ENCODE results near the gene USP14.

USP14 gene

GRCh38 chr18:210075-210474, 51.7 kb downstream of the USP14 start:
- Histone ChIP-seq H3K9ac (ENCODE audit: low read length) (no peak overlapping the region), H3K36me3 (ENCODE audit: control insufficient read depth, insufficient read depth, low read length) (peaks cover 83% of the 10 kb centered on the region), H3K27me3 (ENCODE audit: control insufficient read depth, insufficient read depth, low read length) (no peaks in the 10 kb centered on the region), H3K9me3 (ENCODE audit: control insufficient read depth, insufficient read depth, low read depth, low read length) (no peaks in the 10 kb centered on the region), H3K4me3 (ENCODE audit: low read depth, low read length) (no peak overlapping the region), H3K4me1 (ENCODE audit: control insufficient read depth, insufficient read depth, low read length) (peaks cover 6% of the 10 kb centered on the region; the same call in 1 of the 2 replicates), H3K27ac (ENCODE audit: low read depth, low read length) (no peak overlapping the region)

- Histone ChIP-seq H3K9me3 (ENCODE audit: control insufficient read depth, insufficient read depth, low read depth, low read length) (no peaks in the 10 kb centered on the region), H3K36me3 (ENCODE audit: control insufficient read depth, insufficient read depth, low read length) (peaks cover 83% of the 10 kb centered on the region), H3K27ac (ENCODE audit: low read depth, low read length) (no peak overlapping the region), H3K9ac (ENCODE audit: low read length) (no peak overlapping the region), H3K4me3 (ENCODE audit: low read depth, low read length) (no peak overlapping the region), H3K4me1 (ENCODE audit: control insufficient read depth, insufficient read depth, low read length) (peaks cover 6% of the 10 kb centered on the region; the same call in 1 of the 2 replicates), H3K27me3 (ENCODE audit: control insufficient read depth, insufficient read depth, low read length) (no peaks in the 10 kb centered on the region)
Measured at GRCh38 chr18:210733-211132, 52.4 kb downstream of the USP14 start.

DNA sequence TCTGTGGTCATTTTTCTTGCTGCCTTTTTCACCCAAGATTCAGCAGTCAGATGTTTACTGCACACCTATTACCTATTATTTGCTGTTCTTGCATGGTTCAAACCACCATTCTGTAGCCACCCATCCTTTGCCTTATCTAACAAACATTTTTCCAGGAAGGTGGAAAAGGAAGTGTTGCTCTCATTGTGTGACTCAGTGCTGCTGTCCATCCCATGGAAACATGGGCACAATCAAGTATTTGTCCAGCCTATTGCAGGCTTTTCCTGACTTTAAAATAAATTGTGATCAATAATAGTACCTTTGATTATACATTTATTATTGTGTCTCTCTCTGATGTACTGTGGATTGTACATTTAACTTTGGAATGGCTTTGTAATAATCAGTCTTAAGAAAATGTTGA, 53.2 kb downstream of the USP14 start:
- Histone ChIP-seq H3K4me3 (ENCODE audit: low read depth, low read length) (no peak overlapping the region), H3K27ac (ENCODE audit: low read depth, low read length) (no peak overlapping the region), H3K9ac (ENCODE audit: low read length) (no peak overlapping the region), H3K36me3 (ENCODE audit: control insufficient read depth, insufficient read depth, low read length) (peaks cover 82% of the 10 kb centered on the region), H3K27me3 (ENCODE audit: control insufficient read depth, insufficient read depth, low read length) (no peaks in the 10 kb centered on the region), H3K9me3 (ENCODE audit: control insufficient read depth, insufficient read depth, low read depth, low read length) (no peaks in the 10 kb centered on the region), H3K4me1 (ENCODE audit: control insufficient read depth, insufficient read depth, low read length) (peaks cover 6% of the 10 kb centered on the region; the same call in 1 of the 2 replicates)

- Histone ChIP-seq H3K27me3 (ENCODE audit: control insufficient read depth, insufficient read depth, low read length) (no peaks in the 10 kb centered on the region), H3K4me1 (ENCODE audit: control insufficient read depth, insufficient read depth, low read length) (peaks cover 6% of the 10 kb centered on the region; the same call in 1 of the 2 replicates), H3K9me3 (ENCODE audit: control insufficient read depth, insufficient read depth, low read depth, low read length) (no peaks in the 10 kb centered on the region), H3K36me3 (ENCODE audit: control insufficient read depth, insufficient read depth, low read length) (peaks cover 84% of the 10 kb centered on the region), H3K4me3 (ENCODE audit: low read depth, low read length) (no peak overlapping the region), H3K9ac (ENCODE audit: low read length) (no peak overlapping the region), H3K27ac (ENCODE audit: low read depth, low read length) (no peak overlapping the region)
Measured at GRCh38 chr18:212780-213179, 54.4 kb downstream of the USP14 start.

DNA sequence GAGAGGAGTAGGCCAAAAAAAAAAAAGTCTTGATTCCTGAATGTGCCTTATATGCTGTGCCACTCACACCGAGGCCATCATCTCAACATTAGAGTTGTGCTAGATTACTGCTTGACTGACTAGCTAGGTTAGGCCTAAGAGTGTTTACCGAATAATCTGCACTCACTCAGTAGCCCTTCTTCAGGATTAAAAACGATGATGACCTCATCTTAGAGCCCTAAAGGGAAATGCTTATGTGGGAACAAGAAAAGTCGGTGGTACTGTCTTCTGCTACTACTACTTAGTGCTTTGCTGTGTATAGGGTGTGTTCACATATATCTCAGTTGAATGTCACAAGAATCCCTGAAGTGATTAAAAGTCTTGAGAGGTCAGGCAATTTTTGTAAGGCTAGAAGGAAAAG, 55.1 kb downstream of the USP14 start:
- no peaks in the 10 kb centered on the region for H3K27me3 ChIP-seq (ENCODE audit: control insufficient read depth, insufficient read depth, low read length)
- no peaks in the 10 kb centered on the region for H3K9me3 ChIP-seq (ENCODE audit: control insufficient read depth, insufficient read depth, low read depth, low read length)
- peaks cover 91% of the 10 kb centered on the region for H3K36me3 ChIP-seq (ENCODE audit: control insufficient read depth, insufficient read depth, low read length)
- no peak overlapping the region for H3K9ac ChIP-seq (ENCODE audit: low read length)
- H3K27ac ChIP-seq (ENCODE audit: low read depth, low read length) = no peak overlapping the region
- peaks cover 6% of the 10 kb centered on the region; the same call in 1 of the 2 replicates for H3K4me1 ChIP-seq (ENCODE audit: control insufficient read depth, insufficient read depth, low read length)
- no peak overlapping the region for H3K4me3 ChIP-seq (ENCODE audit: low read depth, low read length)

DNA sequence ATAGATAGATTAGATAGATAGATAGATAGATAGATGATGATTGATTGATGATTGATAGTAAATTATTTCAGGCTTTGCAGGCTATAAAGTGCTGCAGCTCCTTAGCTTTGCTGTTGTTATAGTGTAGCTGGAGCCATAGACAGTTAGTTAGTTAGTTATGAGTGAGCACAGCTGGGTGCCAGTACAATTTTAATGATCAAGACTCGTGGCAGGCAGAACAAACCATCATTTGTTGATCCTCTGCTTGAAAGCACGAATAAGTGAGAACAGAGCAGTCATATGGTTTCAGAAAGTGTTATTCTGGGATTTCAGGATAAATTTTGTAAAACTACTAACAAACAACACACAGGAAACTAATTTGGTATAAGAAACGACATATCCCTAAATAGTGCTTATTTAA, 55.6 kb downstream of the USP14 start:
- H3K27me3 ChIP-seq (ENCODE audit: control insufficient read depth, insufficient read depth, low read length) = no peaks in the 10 kb centered on the region
- H3K36me3 ChIP-seq (ENCODE audit: control insufficient read depth, insufficient read depth, low read length) = peaks cover 95% of the 10 kb centered on the region
- no peak overlapping the region for H3K27ac ChIP-seq (ENCODE audit: low read depth, low read length)
- peaks cover 6% of the 10 kb centered on the region; the same call in 1 of the 2 replicates for H3K4me1 ChIP-seq (ENCODE audit: control insufficient read depth, insufficient read depth, low read length)
- H3K9ac ChIP-seq (ENCODE audit: low read length) = no peak overlapping the region
- H3K9me3 ChIP-seq (ENCODE audit: control insufficient read depth, insufficient read depth, low read depth, low read length) = no peaks in the 10 kb centered on the region
- H3K4me3 ChIP-seq (ENCODE audit: low read depth, low read length) = no peak overlapping the region

DNA sequence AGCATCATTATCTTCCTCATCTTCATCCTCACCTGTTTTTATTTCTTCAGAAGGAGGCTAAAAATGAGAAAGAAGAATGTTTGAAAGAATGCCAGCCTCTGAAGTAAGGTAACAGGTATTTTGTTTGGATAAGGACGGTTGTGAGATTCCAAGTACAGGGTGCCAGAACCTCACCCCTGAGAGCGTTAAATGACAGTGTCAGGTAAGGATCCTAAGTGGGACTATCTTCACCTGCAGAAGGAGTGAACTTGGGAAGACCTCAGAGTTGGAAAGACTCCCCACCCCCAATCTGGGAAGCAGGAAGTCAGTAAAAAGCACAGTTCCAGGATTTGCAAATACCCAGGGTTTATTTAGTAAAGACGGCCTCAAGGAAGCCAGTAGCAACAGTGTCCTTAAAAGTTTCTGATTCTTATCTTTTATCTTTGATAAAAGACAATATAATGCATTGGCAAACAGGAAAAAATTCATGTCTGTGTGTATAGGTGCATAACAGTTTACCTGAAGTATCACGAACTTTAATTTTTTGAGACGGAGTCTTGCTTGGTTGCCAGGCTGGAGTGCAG, 57.2 kb downstream of the USP14 start:
- Histone ChIP-seq H3K4me3 (ENCODE audit: low read depth, low read length) (no peak overlapping the region), H3K9ac (ENCODE audit: low read length) (no peak overlapping the region), H3K9me3 (ENCODE audit: control insufficient read depth, insufficient read depth, low read depth, low read length) (no peaks in the 10 kb centered on the region), H3K27me3 (ENCODE audit: control insufficient read depth, insufficient read depth, low read length) (no peaks in the 10 kb centered on the region), H3K36me3 (ENCODE audit: control insufficient read depth, insufficient read depth, low read length) (peaks cover 88% of the 10 kb centered on the region), H3K27ac (ENCODE audit: low read depth, low read length) (no peak overlapping the region), H3K4me1 (ENCODE audit: control insufficient read depth, insufficient read depth, low read length) (no peaks in the 10 kb centered on the region)

- H3K27me3 ChIP-seq (ENCODE audit: control insufficient read depth, insufficient read depth, low read length) = no peaks in the 10 kb centered on the region
- H3K4me1 ChIP-seq (ENCODE audit: control insufficient read depth, insufficient read depth, low read length) = no peaks in the 10 kb centered on the region
- no peaks in the 10 kb centered on the region for H3K9me3 ChIP-seq (ENCODE audit: control insufficient read depth, insufficient read depth, low read depth, low read length)
- no peak overlapping the region for H3K9ac ChIP-seq (ENCODE audit: low read length)
- no peak overlapping the region for H3K27ac ChIP-seq (ENCODE audit: low read depth, low read length)
- H3K4me3 ChIP-seq (ENCODE audit: low read depth, low read length) = no peak overlapping the region
- H3K36me3 ChIP-seq (ENCODE audit: control insufficient read depth, insufficient read depth, low read length) = peaks cover 83% of the 10 kb centered on the region
Measured at GRCh38 chr18:217532-218336, 59.4 kb downstream of the USP14 start.

GRCh38 chr18:220708-221107, 62.4 kb downstream of the USP14 start:
- Histone ChIP-seq H3K4me1 (ENCODE audit: control insufficient read depth, insufficient read depth, low read length) (no peaks in the 10 kb centered on the region), H3K36me3 (ENCODE audit: control insufficient read depth, insufficient read depth, low read length) (peaks cover 81% of the 10 kb centered on the region), H3K9me3 (ENCODE audit: control insufficient read depth, insufficient read depth, low read depth, low read length) (no peaks in the 10 kb centered on the region), H3K27me3 (ENCODE audit: control insufficient read depth, insufficient read depth, low read length) (no peaks in the 10 kb centered on the region), H3K27ac (ENCODE audit: low read depth, low read length) (no peak overlapping the region), H3K4me3 (ENCODE audit: low read depth, low read length) (no peak overlapping the region), H3K9ac (ENCODE audit: low read length) (no peak overlapping the region)

DNA sequence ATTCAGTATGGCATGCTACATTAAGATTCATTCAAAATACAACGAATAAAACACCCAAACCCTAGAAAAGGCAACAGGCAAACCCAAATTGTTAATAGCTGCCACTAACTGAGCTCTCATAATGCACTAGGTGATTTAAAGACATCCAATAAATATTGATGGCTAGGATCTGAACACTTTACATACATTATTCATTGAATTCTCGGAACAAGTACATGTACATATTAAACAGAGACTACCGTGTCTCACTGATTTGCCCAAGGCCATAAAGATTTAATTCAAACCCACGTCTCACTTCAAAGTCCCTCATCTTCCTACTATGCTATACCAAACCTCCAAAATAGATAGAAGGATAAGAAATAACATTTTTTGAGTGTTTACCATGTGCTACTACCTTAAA, 67.4 kb downstream of the USP14 start:
- no peak overlapping the region for H3K27ac ChIP-seq (ENCODE audit: low read depth, low read length)
- H3K9ac ChIP-seq (ENCODE audit: low read length) = no peak overlapping the region
- H3K4me1 ChIP-seq (ENCODE audit: control insufficient read depth, insufficient read depth, low read length) = no peaks in the 10 kb centered on the region
- no peak overlapping the region for H3K4me3 ChIP-seq (ENCODE audit: low read depth, low read length)
- peaks cover 70% of the 10 kb centered on the region for H3K36me3 ChIP-seq (ENCODE audit: control insufficient read depth, insufficient read depth, low read length)
- H3K27me3 ChIP-seq (ENCODE audit: control insufficient read depth, insufficient read depth, low read length) = no peaks in the 10 kb centered on the region
- H3K9me3 ChIP-seq (ENCODE audit: control insufficient read depth, insufficient read depth, low read depth, low read length) = no peaks in the 10 kb centered on the region

GRCh38 chr18:227374-227773, 69.0 kb downstream of the USP14 start:
- peaks cover 58% of the 10 kb centered on the region for H3K36me3 ChIP-seq (ENCODE audit: control insufficient read depth, insufficient read depth, low read length)
- no peak overlapping the region for H3K9ac ChIP-seq (ENCODE audit: low read length)
- H3K27ac ChIP-seq (ENCODE audit: low read depth, low read length) = no peak overlapping the region

More at GRCh38 chr18:227374-227773, 69.0 kb downstream of the USP14 start:
- Histone ChIP-seq H3K4me1 (ENCODE audit: control insufficient read depth, insufficient read depth, low read length) (no peaks in the 10 kb centered on the region), H3K9me3 (ENCODE audit: control insufficient read depth, insufficient read depth, low read depth, low read length) (no peaks in the 10 kb centered on the region), H3K27me3 (ENCODE audit: control insufficient read depth, insufficient read depth, low read length) (no peaks in the 10 kb centered on the region), H3K4me3 (ENCODE audit: low read depth, low read length) (no peak overlapping the region)

All from HUES6 (cell line).